Stimulated activated CD4-positive, alpha-beta T cell treated with anti-CD3 and anti-CD28 coated beads, Interleukin-1b, Interleukin-23, amount 100 ng/mL, for 24 hours (primary cell): ENCODE data around the gene NAA60.

Experiments
- DNase-seq, 4 experiments: peaks; one replicate each; pipeline ENCODE4 v3.0.0-alpha.2; 2020; ENCODE audit warnings: low read depth in 4 of 4, low spot score in 1 of 4

NAA60 gene

GRCh38 chr16:3443108-3444031, at the start of gene NAA60, which contains the start of gene ZNF597:
Gene NAA60 (plus strand): TSS chr16:3443680. CDS start chr16:3476228, 32,548 bp downstream.
Gene ZNF597 (minus strand): TSS chr16:3443504. CDS start chr16:3443153, 351 bp downstream.
- DNase-seq: peak; percentile 37 to 63 (median 54)

GRCh38 chr16:3400446-3400778, 43.1 kb upstream of the NAA60 start:
- DNase-seq: no peak

- DNase-seq: peak; percentile 95 to 98 (median 96)
These were observed 42.4 kb upstream of the NAA60 start, which contains the start of the genes ZNF174 and ZSCAN32 for GRCh38 chr16:3400779-3401688. Gene ZNF174 (plus strand): TSS chr16:3401215. CDS start chr16:3402005, 790 bp downstream. Gene ZSCAN32 (minus strand): TSS chr16:3401004. CDS start chr16:3397557, 3,447 bp downstream.

GRCh38 chr16:3401719-3402397, 41.6 kb upstream of the NAA60 start:
- DNase-seq: no peak

- no peak for DNase-seq
These were observed 34.8 kb upstream of the NAA60 start for GRCh38 chr16:3408561-3409197.

DNA sequence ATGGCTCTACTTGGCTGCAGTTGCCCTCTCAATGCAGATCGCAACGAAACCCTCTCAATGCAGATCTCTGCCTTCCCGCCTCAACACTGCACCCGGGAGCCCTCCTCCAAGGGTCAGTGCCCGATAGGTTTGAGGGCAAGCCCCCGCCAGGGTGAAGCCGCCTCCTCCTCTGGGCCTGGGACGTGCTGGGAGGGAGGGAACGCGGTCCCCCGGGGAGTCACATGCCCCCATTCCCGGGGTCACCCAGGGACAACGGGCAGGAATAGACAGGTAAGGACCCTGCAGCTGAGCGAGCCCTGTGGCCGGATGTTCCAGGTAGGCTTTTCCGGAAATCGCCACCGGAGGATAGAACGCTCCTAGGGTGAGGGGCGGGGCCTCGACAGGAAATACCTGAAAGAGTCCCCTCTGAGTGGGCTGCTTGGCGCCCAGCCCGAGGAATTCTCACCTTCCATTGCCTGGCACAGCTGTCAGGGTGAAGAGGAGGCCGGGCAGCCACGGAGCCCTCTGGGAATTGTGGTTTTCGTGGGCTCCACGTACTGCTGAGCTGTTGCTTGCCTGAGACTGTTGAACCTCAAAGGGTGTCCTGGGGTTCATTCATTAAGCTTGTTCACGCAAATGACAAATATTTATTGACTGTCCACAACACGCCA, 29.6 kb upstream of the NAA60 start:
- DNase-seq: no peak

DNA sequence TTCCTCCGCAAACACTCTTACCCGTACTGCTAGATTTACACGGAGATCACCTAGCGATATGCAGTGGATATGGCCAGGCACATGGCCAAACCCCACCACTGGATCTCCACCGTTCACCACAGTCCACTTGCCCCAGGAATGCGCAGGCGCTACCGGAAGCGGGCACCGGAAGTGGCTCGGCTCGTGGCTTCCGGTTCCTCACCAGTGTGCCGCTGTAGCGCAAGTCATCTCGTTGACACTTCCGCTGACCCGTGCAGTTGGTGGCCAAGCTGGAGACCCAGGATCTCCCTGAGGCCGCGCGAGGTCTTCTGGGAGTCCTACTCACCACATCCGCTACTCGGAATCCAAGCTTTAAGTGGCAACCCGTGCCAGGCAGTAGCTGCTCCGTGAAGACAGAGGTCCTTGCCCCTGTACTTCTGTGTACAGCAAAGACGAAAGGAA, 11.7 kb upstream of the NAA60 start:
- DNase-seq: peak; percentile 5 to 62 (median 46)

DNA sequence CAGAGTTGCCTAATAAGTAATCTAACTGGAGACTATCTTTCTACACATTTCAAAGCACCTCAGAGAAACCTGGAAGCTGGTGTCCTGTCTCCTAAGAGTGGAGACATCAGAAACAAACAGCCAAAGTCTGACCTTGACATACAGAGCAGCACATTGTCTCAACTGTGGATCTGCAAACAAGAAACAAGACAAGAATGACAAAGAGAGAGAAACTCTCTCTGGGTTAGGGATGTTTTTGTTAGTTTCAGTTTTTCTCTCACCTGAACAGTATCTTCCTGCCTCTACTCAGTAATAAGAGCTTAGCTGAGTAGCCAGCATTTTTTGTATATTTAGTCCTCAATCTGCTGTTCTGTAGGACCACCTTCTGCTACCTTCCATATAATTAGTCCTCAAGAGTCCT, 9.1 kb upstream of the NAA60 start:
- no peak for DNase-seq

DNA sequence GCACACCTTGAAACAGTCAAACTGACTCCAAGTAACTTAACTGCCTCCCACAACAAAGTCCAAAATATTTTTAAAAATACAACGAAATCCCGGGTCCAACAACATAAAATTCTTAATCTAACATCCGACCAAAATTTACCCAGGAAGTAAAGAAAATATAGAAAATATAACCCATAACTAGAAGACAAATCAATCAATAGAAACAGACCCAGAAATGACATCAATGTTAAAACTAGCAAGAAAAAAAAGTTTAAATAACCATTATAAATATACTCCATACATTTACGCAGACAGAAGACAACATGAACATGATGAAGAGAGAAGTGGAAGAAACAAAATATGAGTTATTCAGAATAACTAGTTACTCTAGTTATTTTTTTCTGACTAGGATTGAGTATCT, 3.8 kb upstream of the NAA60 start:
- DNase-seq: no peak

GRCh38 chr16:3444032-3444388, 530 bp downstream of the NAA60 start:
- DNase-seq: no peak

DNA sequence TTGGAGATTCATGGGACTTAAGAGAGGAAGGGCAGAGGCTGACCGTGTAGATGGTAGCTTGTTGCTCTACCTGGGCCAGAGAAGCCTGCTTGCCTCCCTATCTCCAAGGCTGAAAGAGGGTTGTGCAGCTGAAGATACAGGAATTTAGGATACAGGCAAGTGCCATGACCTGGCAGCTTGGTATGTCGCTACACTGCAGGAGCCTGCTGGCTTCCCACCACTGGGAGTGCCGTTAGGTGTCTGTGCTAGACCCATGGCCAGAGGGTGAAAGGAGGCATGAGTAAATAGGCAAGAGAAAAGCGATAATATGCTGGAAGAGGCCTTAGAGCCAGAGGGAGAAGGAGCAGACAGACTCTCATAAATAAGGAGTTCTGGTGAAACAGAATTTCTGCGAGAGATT, 10.6 kb downstream of the NAA60 start:
- DNase-seq: no peak

DNA sequence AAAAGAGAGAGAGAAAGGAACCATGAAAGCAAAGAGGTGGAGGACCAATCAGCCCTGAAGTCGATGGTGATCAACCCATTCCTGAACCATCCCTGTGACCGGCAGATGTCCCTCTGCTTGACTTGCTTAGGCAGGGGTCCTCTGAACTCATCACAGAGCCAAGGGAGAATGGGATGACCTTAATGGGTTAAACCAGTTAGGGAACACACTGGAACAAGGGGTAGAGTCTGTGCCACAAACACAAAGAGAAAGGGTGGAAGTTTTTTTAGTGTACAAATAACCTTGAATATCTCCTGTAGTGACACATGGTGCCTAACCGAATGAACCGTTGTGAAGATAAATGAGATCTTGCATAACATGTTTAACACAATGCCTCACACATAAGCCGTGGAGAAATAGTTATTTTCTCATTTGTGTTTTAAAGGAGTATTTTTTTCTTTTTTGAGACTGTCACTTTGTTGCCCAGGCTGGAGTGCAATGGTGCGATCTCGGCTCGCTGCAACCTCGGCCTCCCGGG, 11.2 kb downstream of the NAA60 start:
- DNase-seq: no peak

- peak; percentile 64 to 85 (median 73) for DNase-seq
These were observed 14.2 kb downstream of the NAA60 start for GRCh38 chr16:3457434-3458252.

DNA sequence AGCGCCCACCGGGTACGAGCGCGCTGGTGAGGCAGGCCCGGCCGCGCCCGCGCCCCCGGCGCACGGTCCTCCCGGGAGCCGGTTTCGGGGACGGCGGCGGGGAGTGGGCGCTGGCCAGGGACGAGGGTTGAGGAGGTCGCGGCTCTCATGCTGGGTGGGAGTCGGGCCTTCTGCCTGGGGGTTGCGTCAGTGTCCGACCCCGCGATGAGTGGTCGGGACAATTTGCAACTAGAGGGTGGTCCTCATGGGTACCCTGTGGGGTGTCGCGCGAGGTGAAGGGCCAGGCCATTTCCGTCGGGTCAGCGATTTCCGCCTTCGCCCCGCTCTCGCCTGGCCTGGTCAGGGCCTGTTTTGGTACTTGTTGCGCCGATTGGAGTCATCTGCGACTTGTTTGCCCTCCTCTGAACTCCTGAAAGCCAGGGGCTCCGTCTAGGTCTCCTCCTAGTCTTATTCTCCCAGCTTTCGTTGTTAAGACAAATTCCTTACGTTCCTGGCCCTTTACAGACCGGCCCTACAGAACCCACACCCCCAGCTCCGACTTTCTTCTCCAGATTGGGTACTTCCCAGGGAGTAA, 14.9 kb downstream of the NAA60 start:
- DNase-seq: no peak

DNA sequence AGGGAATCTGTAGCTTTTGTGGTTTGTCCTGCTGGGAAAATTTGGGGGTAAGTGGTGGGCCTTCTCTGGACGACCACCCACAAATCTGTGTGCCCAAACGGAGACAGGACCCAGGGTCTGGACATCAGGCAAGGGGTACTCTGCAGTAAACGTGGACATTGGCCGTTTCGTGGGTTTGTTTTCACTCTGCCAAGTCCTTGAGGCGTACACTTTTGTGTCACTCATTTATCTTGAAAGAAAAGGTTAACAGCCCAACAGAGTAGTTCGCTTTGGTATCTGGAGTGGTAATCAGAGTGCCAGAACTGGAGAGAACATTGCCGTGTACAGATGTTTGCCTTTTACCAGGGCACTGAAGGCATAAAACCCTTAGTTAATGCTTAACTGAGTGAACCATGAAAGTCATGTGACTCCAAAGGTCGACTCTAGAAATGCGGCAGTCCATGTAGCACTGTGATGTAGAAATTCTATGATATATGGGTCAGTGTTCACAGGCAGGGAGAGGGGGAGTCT, 15.4 kb downstream of the NAA60 start:
- DNase-seq: no peak

- no peak for DNase-seq
These were observed 16.1 kb downstream of the NAA60 start for GRCh38 chr16:3459401-3460090.

DNA sequence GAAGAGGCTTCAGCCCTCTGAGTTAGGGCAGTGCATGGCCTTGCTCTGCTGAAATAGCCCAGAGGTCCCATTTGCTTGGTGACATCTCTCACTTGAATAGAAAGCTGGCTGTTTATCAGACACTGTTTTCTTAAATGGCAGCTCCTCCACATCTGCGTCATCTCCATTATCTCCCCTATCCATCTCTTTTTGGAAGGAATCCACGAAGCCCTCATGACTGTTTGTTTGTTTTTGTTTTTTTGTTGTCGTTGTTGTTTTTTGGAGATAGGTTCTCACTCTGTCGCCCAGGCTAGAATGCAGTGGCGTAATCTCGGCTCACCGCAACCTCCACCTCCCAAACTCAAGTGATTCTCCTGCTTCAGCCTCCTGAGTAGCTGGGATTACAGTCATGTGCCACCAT, 16.6 kb downstream of the NAA60 start:
- no peak for DNase-seq

DNA sequence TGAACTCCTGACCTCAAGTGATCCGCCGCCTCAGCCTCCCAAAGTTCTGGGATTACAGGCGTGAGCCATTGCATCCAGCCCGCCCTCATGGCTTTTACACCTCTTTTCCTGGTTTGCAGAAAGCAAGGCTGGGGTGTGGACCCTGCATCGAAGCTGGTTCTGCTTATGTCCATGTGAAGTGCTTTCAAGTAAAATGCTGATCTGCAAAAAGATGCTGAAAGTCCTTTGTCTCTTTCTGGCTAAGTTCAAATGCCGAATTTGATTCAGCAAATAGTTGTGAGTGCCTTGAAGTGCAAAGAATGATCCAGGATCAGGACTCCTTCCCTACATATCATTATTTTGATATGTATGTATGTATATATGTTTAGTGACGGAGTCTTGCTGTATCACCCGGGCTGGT, 17.1 kb downstream of the NAA60 start:
- no peak for DNase-seq
